ENCODE data around the gene RBM20. TPM values are rescaled to one million over a fixed set of nuclear protein-coding genes. Genes with fewer than 3 reads are reported as not detected.

RBM20 gene
- total RNA-seq, 2 experiments from 2014 or later = 0.40 to 0.50 TPM

DNA sequence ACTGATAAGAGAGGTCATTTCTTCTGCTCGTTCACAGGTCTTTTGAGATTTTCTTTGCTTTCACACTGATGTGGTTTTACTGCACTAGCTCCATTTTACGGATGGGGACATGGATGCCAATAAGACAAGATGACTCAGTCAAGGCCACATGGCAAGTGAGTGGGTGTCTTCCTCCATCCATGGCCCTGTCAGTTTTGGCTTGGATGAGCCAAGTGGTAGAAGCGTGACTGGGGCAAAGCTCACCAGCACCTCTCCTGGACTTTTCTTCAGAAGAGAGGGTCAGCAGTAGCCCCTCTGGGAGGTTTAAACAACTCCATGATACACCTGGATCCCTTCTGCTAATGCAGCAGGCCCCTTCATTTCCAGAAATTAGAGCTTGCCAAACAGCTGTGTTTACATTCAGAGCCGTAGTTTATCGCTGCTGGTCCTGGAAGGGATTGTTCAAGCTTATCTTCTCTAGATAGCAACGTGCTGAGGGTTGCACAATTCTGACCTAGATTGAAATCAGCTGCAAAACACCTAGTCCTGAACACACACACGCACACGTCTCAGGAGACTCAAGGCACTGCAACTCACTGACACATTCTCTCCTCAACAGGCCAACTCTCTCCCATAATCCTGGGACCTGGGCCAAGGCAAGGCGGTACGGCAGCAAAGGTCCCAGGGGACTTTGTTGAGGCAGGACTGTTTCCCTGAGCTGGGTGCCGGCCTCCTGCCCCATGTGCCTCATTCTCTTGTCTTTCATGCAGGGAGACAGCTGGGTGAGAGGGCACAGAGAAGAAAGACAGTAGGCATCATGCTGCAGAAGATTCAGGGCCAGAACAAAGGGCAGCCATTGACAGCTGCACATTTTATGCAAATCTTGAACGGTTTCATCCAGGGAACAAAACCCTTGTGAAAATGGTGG, 213.4 kb downstream of the RBM20 start:
- peak overlapping the region; percentile 76 for H3K27ac Mint-ChIP-seq
- H3K4me1 Mint-ChIP-seq (ENCODE audit: low read depth) = peaks cover 82% of the 10 kb centered on the region
- H3K9me3 Mint-ChIP-seq = peaks cover 4% of the 10 kb centered on the region
- no peaks in the 10 kb centered on the region for H3K27me3 Mint-ChIP-seq (ENCODE audit: low read depth)
- CTCF ChIA-PET = interaction anchor here (0.6 to 3.0 kb wide), 10 partner anchors 11 to 73 kb away, joined by 3 to 27 read pairs (median 4); partner anchors contain the start of gene PDCD4
- H3K4me3 Mint-ChIP-seq = peak overlapping the region; percentile 46
- DNase-seq = peak; percentile 62
- intact Hi-C loops (cut with micrococcal nuclease) = no loop called here
- H3K36me3 Mint-ChIP-seq (ENCODE audit: low read depth) = peaks cover 6% of the 10 kb centered on the region

DNA sequence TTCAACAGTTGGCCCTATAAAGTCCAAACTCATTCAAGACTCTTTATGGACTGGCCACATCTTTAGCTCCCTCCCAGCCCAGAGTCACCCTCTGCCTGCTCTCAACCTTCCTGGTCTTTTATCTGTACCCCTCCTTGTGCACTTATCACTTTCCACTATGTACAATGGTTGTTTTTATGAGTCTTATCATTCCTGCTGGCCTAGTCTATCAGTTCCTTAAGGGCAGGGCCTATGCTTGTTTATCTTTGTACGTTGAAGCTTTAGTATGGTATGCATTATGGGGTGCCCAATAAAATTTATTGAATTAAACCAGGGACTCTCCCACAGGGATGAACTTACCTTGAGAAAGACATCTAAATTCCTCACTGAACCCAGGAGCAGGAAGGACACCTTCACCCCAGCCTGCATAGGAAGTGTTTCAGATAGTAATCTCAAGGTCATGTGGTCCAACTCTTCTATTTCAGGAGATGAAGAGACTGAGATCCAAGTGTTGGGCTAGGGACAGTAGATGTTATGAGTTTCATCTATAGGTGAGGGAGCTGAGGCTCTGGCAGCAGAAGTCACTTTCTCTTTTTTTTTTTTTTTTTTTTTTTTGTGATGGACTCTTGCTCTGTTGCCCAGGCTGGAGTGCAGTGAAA, 214.3 kb downstream of the RBM20 start:
- Mint-ChIP-seq H3K27me3 (ENCODE audit: low read depth) (no peaks in the 10 kb centered on the region), H3K4me3 (no peak overlapping the region), H3K36me3 (ENCODE audit: low read depth) (peaks cover 6% of the 10 kb centered on the region), H3K27ac (peak overlapping the region; percentile 76), H3K4me1 (ENCODE audit: low read depth) (peaks cover 82% of the 10 kb centered on the region), H3K9me3 (peaks cover 4% of the 10 kb centered on the region)
- no peak for DNase-seq
- CTCF ChIA-PET = interaction anchor here (0.9 to 3.0 kb wide), 6 partner anchors 10 to 55 kb away, joined by 3 to 27 read pairs (median 4); partner anchors contain the start of gene PDCD4
- intact Hi-C loops (cut with micrococcal nuclease) = no loop called here

DNA sequence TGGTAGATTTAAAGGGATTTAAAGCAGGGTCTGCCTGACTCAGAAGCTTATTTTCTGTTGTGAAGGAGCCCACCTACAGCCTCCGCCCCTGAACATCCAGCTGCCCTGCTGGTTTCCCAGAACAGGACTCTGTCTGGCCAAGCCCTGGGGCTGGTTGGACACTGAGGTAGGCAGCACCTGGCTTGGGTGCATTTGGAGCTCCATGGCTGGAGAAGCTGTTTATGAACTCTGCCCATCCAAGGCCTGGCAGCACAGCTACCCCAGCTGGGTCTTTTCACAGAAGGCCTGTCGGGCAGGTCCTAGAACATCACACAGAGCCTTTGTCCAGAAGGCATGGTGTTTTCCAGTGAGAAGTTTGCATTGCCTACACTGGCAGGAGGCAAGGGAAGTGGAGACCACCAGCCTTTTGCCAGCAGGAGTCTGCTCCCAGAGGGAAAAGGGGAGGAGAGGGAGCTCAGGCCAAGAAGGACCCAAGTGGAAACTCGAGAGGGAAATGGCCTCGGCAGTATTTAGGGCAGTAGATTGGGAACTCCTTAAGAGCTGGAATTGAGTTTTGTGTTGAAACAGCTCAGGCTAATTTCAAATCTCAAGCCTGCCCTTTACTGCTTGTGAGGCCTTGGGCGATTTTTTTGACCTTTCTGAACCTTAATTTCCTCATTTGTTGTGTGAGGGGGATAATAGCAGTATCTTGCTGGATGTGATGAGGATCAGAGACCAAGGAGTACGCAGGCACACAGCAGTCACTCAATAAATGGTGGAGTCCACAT, 215.3 kb downstream of the RBM20 start:
- intact Hi-C loops (cut with micrococcal nuclease) = no loop called here
- Mint-ChIP-seq H3K27ac (peak overlapping the region; percentile 92), H3K4me1 (ENCODE audit: low read depth) (peaks cover 82% of the 10 kb centered on the region), H3K9me3 (peaks cover 4% of the 10 kb centered on the region), H3K36me3 (ENCODE audit: low read depth) (peaks cover 6% of the 10 kb centered on the region), H3K4me3 (no peak overlapping the region), H3K27me3 (ENCODE audit: low read depth) (no peaks in the 10 kb centered on the region)
- CTCF ChIA-PET = interaction anchor here (0.7 to 3.0 kb wide), 4 partner anchors 13 to 56 kb away, joined by 3 to 27 read pairs (median 5); no protein-coding TSS in a partner anchor
- DNase-seq = no peak

DNA sequence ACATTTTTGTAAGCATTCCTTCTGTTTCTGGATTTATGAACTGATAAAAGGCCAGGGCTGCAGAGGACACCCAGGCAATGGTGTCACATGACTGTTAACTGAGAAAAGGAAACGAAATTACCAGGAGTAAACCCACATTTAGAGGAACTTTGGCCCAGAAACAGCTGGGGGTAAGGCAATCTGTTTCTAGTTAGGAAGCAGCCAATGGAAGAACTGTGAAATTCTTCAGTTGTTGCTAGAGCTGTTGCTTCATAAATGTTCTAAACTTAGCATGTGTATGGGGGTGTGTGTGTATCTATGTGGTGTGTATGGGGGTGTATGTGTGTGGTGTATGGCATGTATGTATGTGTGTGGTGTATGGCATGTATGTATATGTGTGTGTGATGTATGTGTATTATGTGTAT, 215.8 kb downstream of the RBM20 start:
- intact Hi-C loops (cut with micrococcal nuclease) = loop anchor here (1.0 to 5.0 kb wide), 3 partner anchors 11 to 853 kb away; partner anchors contain the start of genes ADD3 and PDCD4
- CTCF ChIA-PET = interaction anchor here (0.7 to 1.3 kb wide), 3 partner anchors 12 to 21 kb away, joined by 3 to 5 read pairs (median 3); partner anchors contain the start of gene PDCD4
- no peaks in the 10 kb centered on the region for H3K27me3 Mint-ChIP-seq (ENCODE audit: low read depth)
- H3K4me1 Mint-ChIP-seq (ENCODE audit: low read depth) = peaks cover 84% of the 10 kb centered on the region
- H3K4me3 Mint-ChIP-seq = no peak overlapping the region
- DNase-seq = no peak
- H3K36me3 Mint-ChIP-seq (ENCODE audit: low read depth) = peaks cover 5% of the 10 kb centered on the region
- peaks cover 3% of the 10 kb centered on the region for H3K9me3 Mint-ChIP-seq
- peak overlapping the region; percentile 92 for H3K27ac Mint-ChIP-seq

DNA sequence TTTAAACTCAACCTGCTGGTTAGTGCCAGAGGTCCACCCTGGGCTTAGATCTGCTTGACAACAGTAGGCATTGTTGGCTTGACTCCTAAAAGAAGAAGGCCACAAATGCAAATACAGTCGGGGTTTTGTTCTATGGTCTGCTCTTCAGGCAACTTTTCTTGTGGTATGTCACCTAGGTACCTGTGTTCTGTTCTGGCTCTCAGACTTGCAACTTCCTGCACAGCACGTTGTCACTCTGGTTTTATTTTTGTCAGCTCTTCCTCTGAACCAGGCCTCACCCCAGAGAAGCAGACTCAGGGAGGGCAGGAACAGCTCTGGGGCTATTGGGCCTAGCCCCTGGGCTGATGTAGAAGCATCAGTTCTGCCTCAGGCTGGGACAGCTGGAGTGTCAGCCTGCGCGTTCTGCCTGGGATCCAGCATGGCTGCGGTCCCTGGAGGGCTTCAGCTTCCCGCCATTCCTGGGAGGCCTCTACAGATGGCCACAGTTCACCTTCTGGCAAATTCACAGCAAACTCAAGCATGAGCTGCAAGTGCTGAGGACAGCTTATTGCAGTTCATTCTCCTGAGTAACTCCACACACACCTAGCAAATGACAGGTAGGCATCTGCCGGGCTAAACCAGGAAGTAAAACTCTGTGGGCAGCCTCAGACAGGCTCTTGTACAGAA, 216.6 kb downstream of the RBM20 start:
- Mint-ChIP-seq H3K27ac (peak overlapping the region; percentile 92), H3K4me1 (ENCODE audit: low read depth) (peaks cover 86% of the 10 kb centered on the region), H3K9me3 (peaks cover 3% of the 10 kb centered on the region), H3K36me3 (ENCODE audit: low read depth) (peaks cover 4% of the 10 kb centered on the region), H3K27me3 (ENCODE audit: low read depth) (no peaks in the 10 kb centered on the region), H3K4me3 (peak overlapping the region; percentile 36)
- intact Hi-C loops (cut with micrococcal nuclease) = loop anchor here (1.0 to 5.0 kb wide), 3 partner anchors 11 to 853 kb away; partner anchors contain the start of genes ADD3 and PDCD4
- CTCF ChIA-PET = interaction anchor here (1.3 to 1.4 kb wide), 2 partner anchors 9 to 11 kb away, joined by 5 to 8 read pairs; partner anchors contain the start of gene PDCD4
- DNase-seq = peak; percentile 65

DNA sequence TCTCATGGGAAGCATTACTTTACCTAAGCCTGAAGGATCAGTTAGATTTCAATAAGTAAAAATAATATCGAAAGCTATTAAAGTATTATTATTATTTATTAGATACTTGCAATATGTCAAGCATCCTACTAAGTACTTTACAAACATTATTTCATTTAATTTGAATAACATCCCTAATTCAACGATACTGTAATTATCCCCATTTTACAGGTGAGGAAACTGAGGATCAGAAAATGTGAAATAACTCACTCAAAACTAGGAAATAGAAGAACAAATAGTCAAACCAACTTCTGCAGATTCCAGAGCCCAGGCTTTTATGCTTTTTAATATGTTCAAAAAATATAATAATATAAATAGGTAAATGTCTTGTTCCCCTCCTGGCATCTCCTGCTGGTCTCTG, 217.3 kb downstream of the RBM20 start:
- Mint-ChIP-seq H3K27ac (peak overlapping the region; percentile 92), H3K4me3 (no peak overlapping the region)
- intact Hi-C loops (cut with micrococcal nuclease) = loop anchor here (5.0 kb wide), 2 partner anchors 649 to 854 kb away; partner anchors contain the start of gene ADD3

DNA sequence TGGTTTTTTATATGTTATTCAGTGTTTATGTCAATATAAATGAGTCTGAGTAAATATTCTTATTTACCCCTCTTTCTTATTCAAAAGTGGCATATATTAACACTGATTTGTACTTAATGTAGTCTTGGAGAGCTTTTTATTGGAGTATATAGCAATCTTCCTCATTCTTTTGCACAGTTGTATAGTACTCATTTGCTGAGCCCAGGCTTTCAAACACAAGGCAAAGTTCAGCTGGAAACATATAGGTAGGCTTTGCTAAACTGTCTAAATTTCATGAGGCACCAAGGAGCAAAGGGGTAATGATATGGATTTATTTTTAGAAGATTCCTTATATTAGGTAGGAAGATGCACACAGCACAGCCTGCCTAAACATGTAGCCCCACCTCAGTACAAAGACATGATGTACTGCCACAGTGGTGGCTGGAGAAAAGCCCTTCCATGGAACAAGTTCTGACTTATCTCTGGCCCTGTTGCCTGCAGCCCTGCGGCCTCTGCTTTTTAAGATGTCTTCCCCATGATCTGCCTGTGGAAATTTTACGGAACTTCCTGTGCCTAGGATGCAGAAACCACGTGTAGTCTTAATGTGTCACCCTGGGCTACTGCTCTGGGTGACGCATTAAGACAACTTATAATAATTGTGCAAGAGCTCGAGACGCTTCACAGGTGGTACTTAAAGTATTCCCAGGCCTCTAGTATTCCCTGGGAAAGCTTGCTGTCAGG, 218.0 kb downstream of the RBM20 start:
- Mint-ChIP-seq H3K9me3 (no peaks in the 10 kb centered on the region), H3K4me3 (no peak overlapping the region), H3K27me3 (ENCODE audit: low read depth) (no peaks in the 10 kb centered on the region), H3K36me3 (ENCODE audit: low read depth) (peaks cover 1% of the 10 kb centered on the region), H3K27ac (peak overlapping the region; percentile 54), H3K4me1 (ENCODE audit: low read depth) (peaks cover 94% of the 10 kb centered on the region)
- intact Hi-C loops (cut with micrococcal nuclease) = loop anchor here (5.0 kb wide), 2 partner anchors 650 to 855 kb away; partner anchors contain the start of gene ADD3
- DNase-seq = no peak
- CTCF ChIA-PET = interaction anchor here (0.6 kb wide), 1 partner anchor 910 kb away, joined by 6 read pairs; no protein-coding TSS in a partner anchor

More for the DNA sequence above, 217.3 kb downstream of the RBM20 start:
- peaks cover 89% of the 10 kb centered on the region for H3K4me1 Mint-ChIP-seq (ENCODE audit: low read depth)
- DNase-seq = no peak
- peaks cover 1% of the 10 kb centered on the region for H3K36me3 Mint-ChIP-seq (ENCODE audit: low read depth)
- no peaks in the 10 kb centered on the region for H3K27me3 Mint-ChIP-seq (ENCODE audit: low read depth)
- CTCF ChIA-PET = interaction anchor here (1.3 to 1.4 kb wide), 2 partner anchors 9 to 10 kb away, joined by 5 to 8 read pairs; partner anchors contain the start of gene PDCD4
- no peaks in the 10 kb centered on the region for H3K9me3 Mint-ChIP-seq

DNA sequence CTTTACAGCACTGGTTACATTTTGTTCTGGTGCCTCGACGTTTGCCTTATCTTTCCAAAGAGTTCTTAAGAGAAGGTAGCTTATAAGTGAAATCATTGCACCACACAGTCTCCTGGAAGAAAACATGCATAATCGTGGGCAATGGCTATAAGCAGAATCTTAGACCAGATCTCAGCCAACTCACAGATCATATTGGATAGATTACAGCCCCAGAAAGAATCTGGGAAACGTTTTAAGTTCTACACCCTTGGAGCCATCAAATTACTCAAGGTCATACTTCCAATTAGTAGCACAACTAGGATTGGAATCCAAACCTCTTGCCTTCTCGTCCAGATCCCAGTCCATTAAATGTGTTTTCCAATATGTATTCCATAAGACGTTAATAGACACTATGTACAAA, 218.8 kb downstream of the RBM20 start:
- DNase-seq = no peak
- CTCF ChIA-PET = interaction anchor here (0.6 kb wide), 1 partner anchor 911 kb away, joined by 6 read pairs; no protein-coding TSS in a partner anchor
- Mint-ChIP-seq H3K27me3 (ENCODE audit: low read depth) (no peaks in the 10 kb centered on the region), H3K27ac (peak overlapping the region; percentile 60), H3K36me3 (ENCODE audit: low read depth) (no peaks in the 10 kb centered on the region), H3K4me1 (ENCODE audit: low read depth) (peaks cover 94% of the 10 kb centered on the region), H3K4me3 (no peak overlapping the region), H3K9me3 (no peaks in the 10 kb centered on the region)
- intact Hi-C loops (cut with micrococcal nuclease) = loop anchor here (5.0 kb wide), 2 partner anchors 651 to 856 kb away; partner anchors contain the start of gene ADD3

DNA sequence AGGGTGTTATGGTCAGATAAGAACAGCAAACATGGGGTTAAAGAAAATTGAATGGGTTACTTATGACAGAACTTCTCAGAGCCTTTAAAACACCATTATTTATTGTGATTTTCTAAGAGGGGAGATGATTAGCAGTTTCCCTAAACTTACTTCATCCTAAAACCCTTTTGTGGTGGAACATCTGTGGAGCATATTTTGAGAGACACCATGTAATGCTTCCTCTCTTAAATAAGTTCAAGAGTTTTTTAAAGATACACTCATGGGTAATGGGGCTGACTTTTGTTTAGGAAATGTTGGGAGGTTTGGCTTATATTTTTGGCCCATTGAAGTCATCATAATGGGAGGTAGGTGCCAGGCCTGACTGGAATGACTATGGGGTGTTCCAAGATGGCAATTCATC, 219.2 kb downstream of the RBM20 start:
- H3K4me3 Mint-ChIP-seq = no peak overlapping the region
- H3K9me3 Mint-ChIP-seq = no peaks in the 10 kb centered on the region
- CTCF ChIA-PET = no interaction called here
- peak overlapping the region; percentile 84 for H3K27ac Mint-ChIP-seq
- H3K36me3 Mint-ChIP-seq (ENCODE audit: low read depth) = no peaks in the 10 kb centered on the region
- peaks cover 93% of the 10 kb centered on the region for H3K4me1 Mint-ChIP-seq (ENCODE audit: low read depth)
- no peaks in the 10 kb centered on the region for H3K27me3 Mint-ChIP-seq (ENCODE audit: low read depth)
- DNase-seq = no peak
- intact Hi-C loops (cut with micrococcal nuclease) = loop anchor here (5.0 kb wide), 2 partner anchors 651 to 856 kb away; partner anchors contain the start of gene ADD3

DNA sequence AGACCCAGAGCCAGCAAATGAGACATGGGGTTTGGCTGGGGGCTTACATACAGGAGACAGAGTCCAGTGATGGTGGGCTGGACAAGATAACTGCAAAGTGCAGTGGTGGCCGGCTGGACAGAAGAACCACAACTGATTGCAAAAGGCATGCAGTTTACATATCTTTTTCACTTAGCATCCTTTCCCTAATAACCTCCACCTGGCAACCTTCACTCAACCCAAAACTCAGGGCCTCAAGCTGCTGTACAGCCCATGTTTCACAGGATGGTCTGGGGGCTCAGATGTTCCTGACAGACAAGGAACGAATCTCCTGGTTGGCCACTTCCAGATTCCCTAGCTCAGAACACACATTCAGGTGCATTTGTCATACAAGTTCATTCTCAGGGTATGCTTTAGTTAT, 219.8 kb downstream of the RBM20 start:
- Mint-ChIP-seq H3K27ac (peak overlapping the region; percentile 84), H3K4me1 (ENCODE audit: low read depth) (peaks cover 96% of the 10 kb centered on the region), H3K36me3 (ENCODE audit: low read depth) (no peaks in the 10 kb centered on the region), H3K9me3 (no peaks in the 10 kb centered on the region), H3K27me3 (ENCODE audit: low read depth) (no peaks in the 10 kb centered on the region), H3K4me3 (no peak overlapping the region)
- DNase-seq = peak; percentile 14
- CTCF ChIA-PET = interaction anchor here (1.6 kb wide), 1 partner anchor 61 kb away, joined by 5 read pairs; no protein-coding TSS in a partner anchor
- intact Hi-C loops (cut with micrococcal nuclease) = loop anchor here (1.0 to 5.0 kb wide), 9 partner anchors 8 to 857 kb away; partner anchors contain the start of gene ADD3
